HepG2 (cell line): ENCODE measurements around the gene OPRD1. TPM values are rescaled to one million over a fixed set of nuclear protein-coding genes. Genes with fewer than 3 reads are reported as not detected.
A peak's percentile ranks its signal among the peaks of the same experiment; 100 is the strongest.
"Not testable (repeated sequence)": the region's sequence is repeated elsewhere in the genome, so short reads cannot be mapped to it uniquely, and the experiment has no call there.

Source experiments
- ATAC-seq: fragments of 200-7000 bp; cut with Tn5 transposase; 3 replicates; pipeline ENCODE4 v1.9.1; 2020; ENCODE audit warnings: mild to moderate bottlenecking, moderate library complexity
- BruUV-seq: library from RNA; stranded (reverse); fragments of 400-500 nt; replicated peaks from 2 replicates; lab custom pipeline; 2021; lab: Mats Ljungman, UMichigan
- CTCF ChIA-PET: fragments of 300-600 bp; formaldehyde crosslinking; extraction: SDS; loops from one replicate; lab custom pipeline; 2021; ENCODE audit warnings: low total read pairs, inconsistent platforms, low intra/inter-chr PET ratio; lab: Yijun Ruan, JAX
- POLR2A ChIA-PET: fragments of 350-600 bp; sonication (Branson Sonifier 250); formaldehyde crosslinking; loops from one replicate; lab custom pipeline; 2020; ENCODE audit warnings: antibody characterized with exemption, inconsistent platforms; lab: Yijun Ruan, JAX
- DNase-seq: peaks from one replicate; pipeline ENCODE4 v3.0.0-alpha.2; 2015; ENCODE audit warnings: low spot score
- FAIRE-seq: peaks from 3 replicates; lab custom pipeline; 2011; peaks lifted over from hg19 to GRCh38; lab: Jason Lieb, UNC
- H2AFZ ChIP-seq: one replicate; pipeline ENCODE4 v1.6.1; 2011; ENCODE audit warnings: low read length, inconsistent platforms
- H3K27ac ChIP-seq: fragments of 300-600 bp; 3 replicates; pipeline ENCODE4 v1.8.0; 2011; ENCODE audit warnings: mixed run types, mild to moderate bottlenecking, mixed read lengths, low read length, inconsistent platforms; ENCODE audit not compliant: insufficient read depth; ENCODE audit errors: extremely low read length
- H3K27me3 ChIP-seq, 2 experiments: fragments of 200-600 bp in 1 of 2; 2 replicates in 1 of 2; 3 replicates in 1 of 2; pipeline versions ENCODE4 v1.6.0 to v1.8.0; 2011; ENCODE audit warnings: low read length in 2 of 2, mild to moderate bottlenecking in 2 of 2, moderate library complexity in 2 of 2, inconsistent platforms in 1 of 2; ENCODE audit not compliant: insufficient read depth in 2 of 2, control insufficient read depth in 1 of 2
- H3K36me3 ChIP-seq, 2 experiments: fragments of 200-600 bp in 1 of 2; replicated peaks in 1 of 2; 2 replicates in 1 of 2; 3 replicates in 1 of 2; pipeline versions ENCODE4 v1.5.1 to v1.8.0; 2011; ENCODE audit warnings: low read length in 2 of 2, inconsistent platforms in 1 of 2; ENCODE audit not compliant: insufficient read depth in 2 of 2, control insufficient read depth in 1 of 2
- H3K4me1 ChIP-seq: 2 replicates; pipeline ENCODE4 v1.5.1; 2012; ENCODE audit warnings: low read length, inconsistent platforms; ENCODE audit not compliant: insufficient read depth
- H3K4me2 ChIP-seq: 2 replicates; pipeline ENCODE4 v1.6.0; 2011; ENCODE audit warnings: low read depth, low read length, inconsistent platforms
- H3K4me3 ChIP-seq, 3 experiments: fragments of 200-600 bp in 1 of 3; sonication (generic), shearing (Covaris generic) in 1 of 3; replicated peaks in 1 of 3; 2 replicates each; pipeline ENCODE4 v1.5.1; 2011 to 2016; ENCODE audit warnings: low read length in 3 of 3, inconsistent platforms in 2 of 3, low read depth in 2 of 3, mild to moderate bottlenecking in 2 of 3, control low read depth in 1 of 3, mixed read lengths in 1 of 3; ENCODE audit not compliant: insufficient read depth in 1 of 3
- H3K79me2 ChIP-seq: one replicate; pipeline ENCODE4 v1.6.1; 2011; ENCODE audit warnings: low read length, inconsistent platforms; ENCODE audit not compliant: insufficient read depth
- H3K9ac ChIP-seq: 2 replicates; pipeline ENCODE4 v1.6.0; 2011; ENCODE audit warnings: mild to moderate bottlenecking, low read depth, low read length, inconsistent platforms; ENCODE audit not compliant: insufficient read depth
- H3K9me3 ChIP-seq: 2 replicates; pipeline ENCODE4 v1.5.1; 2012; ENCODE audit warnings: mild to moderate bottlenecking, low read length
- H4K20me1 ChIP-seq: 2 replicates; pipeline ENCODE4 v1.6.0; 2011; ENCODE audit warnings: inconsistent platforms, mild to moderate bottlenecking, low read length, moderate library complexity; ENCODE audit not compliant: insufficient read depth
- MEIS1 ChIP-seq: sonication (generic); formaldehyde crosslinking; IDR thresholded peaks from 2 replicates; pipeline ENCODE4 v1.9.0; 2021; ENCODE audit warnings: mild to moderate bottlenecking, missing genetic modification reagents, moderate library complexity, borderline replicate concordance
- PITX1 ChIP-seq: sonication (generic); formaldehyde crosslinking; IDR thresholded peaks from 2 replicates; pipeline ENCODE4 v1.5.1; 2020; ENCODE audit warnings: mild to moderate bottlenecking, missing genetic modification reagents
- RAD21 ChIP-seq: fragments of 450-650 bp; formaldehyde crosslinking; IDR thresholded peaks from 2 replicates; pipeline ENCODE4 v1.5.0; 2020; ENCODE audit warnings: mild to moderate bottlenecking
- SAP130 ChIP-seq: IDR thresholded peaks from 2 replicates; pipeline ENCODE4 v1.6.1; 2016; ENCODE audit warnings: low read depth
- USF2 ChIP-seq, 2 experiments: sonication (generic) in 1 of 2; formaldehyde crosslinking in 1 of 2; IDR thresholded peaks; 2 replicates each; pipeline versions ENCODE4 v1.5.1 to v1.6.1; 2011 to 2020; ENCODE audit warnings: borderline replicate concordance in 1 of 2, low read depth in 1 of 2, low read length in 1 of 2, mild to moderate bottlenecking in 1 of 2, missing genetic modification reagents in 1 of 2, moderate library complexity in 1 of 2
- ZNF3 ChIP-seq: IDR thresholded peaks from 2 replicates; pipeline ENCODE4 v1.7.0; 2017; ENCODE audit warnings: inconsistent platforms
- ZNF746 ChIP-seq: sonication (generic); formaldehyde crosslinking; IDR thresholded peaks from 2 replicates; pipeline ENCODE4 v1.8.0; 2022; ENCODE audit warnings: mild to moderate bottlenecking, missing genetic modification reagents
- WGBS: methylation state at CpG from one replicate; pipeline ENCODE4 v1.1.6; 2017; ENCODE audit warnings: low lambda C conversion rate; 5-methylcytosine and 5-hydroxymethylcytosine counted together
- in situ Hi-C: cut with HindIII; loops from 2 replicates; pipeline ENCODE4 v1.10.0; 2017; ENCODE audit warnings: low pct_unique_long_range_greater_than_20kb; ENCODE audit not compliant: extremely low pct_ligation_motif_present
- intact Hi-C: fragments of 100-400 bp; cut with micrococcal nuclease; formaldehyde crosslinking; loops from one replicate; pipeline ENCODE4 v1.10.0; 2022; ENCODE audit not compliant: unreplicated experiment
- polyA plus RNA-seq, 8 experiments: library from polyadenylated mRNA; depleted of rRNA in 3 of 8; stranded (reverse) in 7 of 8; unstranded in 1 of 8; fragments of >200 nt; fragmentation: Illumina TruSeq in 4 of 8; extraction: Trizol in 4 of 8; gene quantifications; 2 replicates each; pipeline versions ENCODE4 v1.2.1 to v1.2.3, GENCODE V29; 2011 to 2016; ENCODE audit warnings: low read depth in 4 of 8, missing spikeins in 1 of 8, mixed read lengths in 1 of 8; ENCODE audit not compliant: insufficient read depth in 1 of 8
- total RNA-seq, 5 experiments: library from RNA; depleted of rRNA; stranded (reverse); fragments of >200 nt; fragmentation: Illumina TruSeq; extraction: Trizol; gene quantifications; 2 replicates each; pipeline ENCODE4 v1.2.3, GENCODE V29; 2016; ENCODE audit warnings: low read depth in 1 of 5

OPRD1 gene
- total and polyA plus RNA-seq, 2 of the 13 experiments (the other 11 are each of a cell fraction or from before 2014, with no cell fraction given), result 0.02 to 0.03 TPM

- TF ChIP-seq SAP130 (peak; percentile 37; the same call in 1 of the 2 replicates), PITX1 (no peak), MEIS1 (CRISPR knock-in tag) (0 out of 2 replicates have a peak, but pooled peaks have one; percentile 31), ZNF3 (0 out of 2 replicates have a peak, but pooled peaks have one; percentile 16), USF2 (IDR thresholded peaks at IDR 0.05; ENCODE audit: low read depth, low read length) (no peak), USF2 (CRISPR knock-in tag; IDR thresholded peaks at IDR 0.05; ENCODE audit: borderline replicate concordance) (peak; percentile 29; the same call in 1 of the 2 replicates), RAD21 (CRISPR knock-in tag) (peak; percentile 40; the same call in 1 of the 2 replicates), ZNF746 (0 out of 2 replicates have a peak, but pooled peaks have one; percentile 42)
Observed at GRCh38 chr1:28845786-28846543, 34.0 kb downstream of the OPRD1 start (continued).

- H3K36me3 ChIP-seq, in situ Hi-C loops, DNase-seq, H3K9ac ChIP-seq, H3K27ac ChIP-seq, H3K27me3 ChIP-seq, POLR2A ChIA-PET, H3K4me2 ChIP-seq, FAIRE-seq, H3K79me2 ChIP-seq, H2AFZ ChIP-seq, H3K4me3 ChIP-seq, ATAC-seq, BruUV-seq, H4K20me1 ChIP-seq, H3K9me3 ChIP-seq: not testable (repeated sequence)
- CTCF ChIA-PET, result interaction anchor here (1.4 kb wide), 1 partner anchor 62 kb away, joined by 7 read pairs; no protein-coding TSS in a partner anchor
- intact Hi-C loops, result loop anchor here (2.0 kb wide), 1 partner anchor 62 kb away; no protein-coding TSS in a partner anchor
- WGBS, result 44% methylated on average over 6 of the region's 6 CpGs
- peaks cover 12% of the 10 kb centered on the region for H3K4me1 ChIP-seq
Observed at GRCh38 chr1:28847207-28847606, 35.2 kb downstream of the OPRD1 start.
